Esophagus muscularis mucosa (tissue), 4 donors: ENCODE measurements around the gene TOR4A. TPM values are rescaled to one million over a fixed set of nuclear protein-coding genes. Genes with fewer than 3 reads are reported as not detected.
A peak's percentile ranks its signal among the peaks of the same experiment; 100 is the strongest.

Source experiments
- DNase-seq: peaks from one replicate; pipeline ENCODE4 v3.0.0-alpha.2; 2017; ENCODE audit errors: extremely low spot score
- H3K27ac ChIP-seq, 4 donors: fragments of 200-600 bp; sonication (generic); replicated peaks in 1 of 4; 1 replicate in 3 of 4; 2 replicates in 1 of 4; pipeline ENCODE4 v1.5.1; 2016 to 2019; ENCODE audit warnings: mild to moderate bottlenecking in 1 of 4
- H3K27me3 ChIP-seq, 4 donors: fragments of 200-600 bp; sonication (generic); one replicate each; pipeline versions ENCODE4 v1.5.1 to v1.6.0; 2016 to 2019
- H3K36me3 ChIP-seq, 4 donors: fragments of 200-600 bp; sonication (generic); one replicate each; pipeline ENCODE4 v1.5.1; 2016 to 2019
- H3K4me1 ChIP-seq, 4 donors: fragments of 200-600 bp; sonication (generic); one replicate each; pipeline ENCODE4 v1.5.1; 2016 to 2019
- H3K4me3 ChIP-seq, 4 donors: fragments of 200-600 bp; sonication (generic); 1 replicate in 2 of 4; 2 replicates in 2 of 4; pipeline ENCODE4 v1.5.1; 2016 to 2019; ENCODE audit warnings: mild to moderate bottlenecking in 4 of 4, moderate library complexity in 1 of 4
- H3K9me3 ChIP-seq, 4 donors: fragments of 200-600 bp; sonication (generic); 1 replicate in 3 of 4; 2 replicates in 1 of 4; pipeline ENCODE4 v1.5.1; 2016 to 2019
- CTCF ChIP-seq, 3 experiments: fragments of 200-600 bp in 2 of 3; fragments of 450-650 bp in 1 of 3; sonication (generic) in 2 of 3; IDR thresholded peaks; one replicate each; pipeline ENCODE4 v1.5.1; 2017 to 2019; ENCODE audit warnings: antibody characterized with exemption in 3 of 3, mild to moderate bottlenecking in 2 of 3, moderate library complexity in 1 of 3
- EP300 ChIP-seq: sonication (generic); formaldehyde crosslinking; IDR thresholded peaks from one replicate; pipeline ENCODE4 v1.6.1; 2017; ENCODE audit warnings: antibody characterized with exemption
- POLR2A ChIP-seq: fragments of 450-650 bp; IDR thresholded peaks from one replicate; pipeline ENCODE4 v1.6.1; 2017; ENCODE audit warnings: antibody characterized with exemption, moderate library complexity, mild to moderate bottlenecking, low read depth
- POLR2AphosphoS5 ChIP-seq, 2 donors: sonication (generic); formaldehyde crosslinking; IDR thresholded peaks; one replicate each; pipeline ENCODE4 v1.6.1; 2017; ENCODE audit warnings: antibody characterized with exemption in 2 of 2
- WGBS: methylation state at CpG from one replicate; pipeline ENCODE4 v1.1.5; 2018; 5-methylcytosine and 5-hydroxymethylcytosine counted together
- intact Hi-C: fragments of 100-400 bp; cut with DNase I; formaldehyde crosslinking; loops from one replicate; pipeline ENCODE4 v1.15.1; 2023
- total RNA-seq, 4 donors: library from RNA; depleted of rRNA; stranded (reverse); fragments of >200 nt; gene quantifications; one replicate each; pipeline versions ENCODE4 v1.1.0 to v1.2.1, GENCODE V29; 2016

Gene TOR4A
- total RNA-seq, 4 donors from 2014 or later, result 5.0 to 9.2 (median 7.3) TPM

- Histone ChIP-seq H3K9me3 (no peaks in the 10 kb centered on the region), H3K4me1 (peaks cover 43 to 59% (median 53%) of the 10 kb centered on the region in 4 donors), H3K27me3 (peaks cover 8 to 37% (median 20%) of the 10 kb centered on the region in 4 donors), H3K36me3 (peaks cover 0 to 6% (median 0%) of the 10 kb centered on the region in 4 donors), H3K4me3 (no peak overlapping the region), H3K27ac (peak overlapping the region in 3 of 4 donors; percentile 49 to 57 (median 54))
- no peak for DNase-seq
- WGBS, result 86% methylated on average over 12 of the region's 24 CpGs
- intact Hi-C loops, result no loop called here
- TF ChIP-seq CTCF (IDR thresholded peaks at IDR 0.05) (no peak), POLR2A (no peak), POLR2AphosphoS5 (IDR thresholded peaks at IDR 0.05) (no peak), EP300 (no peak)
Observed at GRCh38 chr9:137317718-137318511, 40.4 kb downstream of the TOR4A start.

GRCh38 chr9:137318602-137319001, 41.1 kb downstream of the TOR4A start:
- no peak for TF ChIP-seq EP300
- TF ChIP-seq CTCF (IDR thresholded peaks at IDR 0.05), result no peak
- TF ChIP-seq POLR2A, result no peak
- no peak for TF ChIP-seq POLR2AphosphoS5 (IDR thresholded peaks at IDR 0.05)
- WGBS, result 83% methylated on average over 10 of the region's 18 CpGs
- intact Hi-C loops, result no loop called here
- Histone ChIP-seq H3K4me1 (peaks cover 43 to 59% (median 53%) of the 10 kb centered on the region in 4 donors), H3K4me3 (no peak overlapping the region), H3K27ac (peak overlapping the region; percentile 48 to 57 (median 52)), H3K27me3 (peaks cover 8 to 37% (median 20%) of the 10 kb centered on the region in 4 donors), H3K9me3 (no peaks in the 10 kb centered on the region), H3K36me3 (peaks cover 0 to 6% (median 0%) of the 10 kb centered on the region in 4 donors)
- no peak for DNase-seq

GRCh38 chr9:137319011-137319738, 41.6 kb downstream of the TOR4A start:
- Histone ChIP-seq H3K9me3 (no peaks in the 10 kb centered on the region), H3K4me3 (no peak overlapping the region), H3K36me3 (peaks cover 0 to 6% (median 0%) of the 10 kb centered on the region in 4 donors), H3K4me1 (peaks cover 43 to 59% (median 53%) of the 10 kb centered on the region in 4 donors), H3K27me3 (peaks cover 8 to 37% (median 20%) of the 10 kb centered on the region in 4 donors), H3K27ac (peak overlapping the region; percentile 48 to 57 (median 52))
- TF ChIP-seq CTCF (IDR thresholded peaks at IDR 0.05), result peak; percentile 22 to 41 (median 25)
- no peak for TF ChIP-seq POLR2A
- TF ChIP-seq EP300, result no peak
- peak; percentile 15 to 43 for TF ChIP-seq POLR2AphosphoS5 (IDR thresholded peaks at IDR 0.05)
- intact Hi-C loops, result no loop called here
- DNase-seq, result no peak
- 83% methylated on average over 16 of the region's 26 CpGs for WGBS

- Histone ChIP-seq H3K9me3 (no peaks in the 10 kb centered on the region), H3K27me3 (peaks cover 8 to 31% (median 20%) of the 10 kb centered on the region in 4 donors), H3K4me3 (no peak overlapping the region), H3K27ac (no peak overlapping the region), H3K4me1 (peaks cover 39 to 59% (median 51%) of the 10 kb centered on the region in 4 donors), H3K36me3 (peaks cover 0 to 6% (median 0%) of the 10 kb centered on the region in 4 donors)
- TF ChIP-seq POLR2AphosphoS5 (IDR thresholded peaks at IDR 0.05), result no peak
- no peak for TF ChIP-seq CTCF (IDR thresholded peaks at IDR 0.05)
- TF ChIP-seq EP300, result no peak
- TF ChIP-seq POLR2A, result no peak
- intact Hi-C loops, result no loop called here
- 94% methylated on average over 12 of the region's 22 CpGs for WGBS
- DNase-seq, result no peak
Observed at GRCh38 chr9:137319739-137320551, 42.4 kb downstream of the TOR4A start.
